ENCODE results near the gene PANX2. TPM values are rescaled to one million over a fixed set of nuclear protein-coding genes. Genes with fewer than 3 reads are reported as not detected.

PANX2 gene
- total RNA-seq, 6 experiments from 2014 or later = 3.9 to 12.3 (median 7.2) TPM

DNA sequence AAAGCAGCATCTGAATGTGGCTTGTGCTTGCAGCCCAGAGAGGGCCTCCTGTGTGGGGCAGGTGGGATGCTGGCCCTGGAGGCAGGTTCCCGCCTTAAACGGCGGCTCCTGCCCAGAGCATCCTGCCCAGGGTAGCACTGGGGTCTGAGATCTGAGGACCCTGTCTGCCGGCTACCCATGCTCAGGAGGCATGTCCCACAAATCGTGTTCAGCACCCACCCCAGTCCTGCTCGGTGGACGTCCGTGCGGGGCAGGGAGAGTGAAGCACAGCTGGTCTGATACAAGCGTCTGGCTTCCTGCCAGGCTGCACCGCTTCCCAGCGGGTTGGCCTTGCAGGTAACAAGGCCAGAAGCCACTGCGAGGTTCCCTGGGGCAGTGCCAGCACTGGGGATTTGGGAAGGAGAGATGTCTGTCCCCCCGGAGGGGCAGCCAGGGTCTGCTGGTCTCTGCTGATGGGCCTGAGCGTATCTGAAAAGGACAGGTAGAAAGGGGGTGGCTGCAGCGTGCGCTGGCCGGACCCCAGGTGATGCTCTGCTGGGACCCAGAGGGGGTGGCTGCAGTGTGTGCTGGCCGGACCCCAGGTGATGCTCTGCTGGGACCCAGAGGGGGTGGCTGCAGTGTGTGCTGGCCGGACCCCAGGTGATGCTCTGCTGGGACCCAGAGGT, 18.8 kb downstream of the PANX2 start:
- no peak for TF ChIP-seq POLR2A (IDR thresholded peaks at IDR 0.05)
- TF ChIP-seq, protein P1, sequence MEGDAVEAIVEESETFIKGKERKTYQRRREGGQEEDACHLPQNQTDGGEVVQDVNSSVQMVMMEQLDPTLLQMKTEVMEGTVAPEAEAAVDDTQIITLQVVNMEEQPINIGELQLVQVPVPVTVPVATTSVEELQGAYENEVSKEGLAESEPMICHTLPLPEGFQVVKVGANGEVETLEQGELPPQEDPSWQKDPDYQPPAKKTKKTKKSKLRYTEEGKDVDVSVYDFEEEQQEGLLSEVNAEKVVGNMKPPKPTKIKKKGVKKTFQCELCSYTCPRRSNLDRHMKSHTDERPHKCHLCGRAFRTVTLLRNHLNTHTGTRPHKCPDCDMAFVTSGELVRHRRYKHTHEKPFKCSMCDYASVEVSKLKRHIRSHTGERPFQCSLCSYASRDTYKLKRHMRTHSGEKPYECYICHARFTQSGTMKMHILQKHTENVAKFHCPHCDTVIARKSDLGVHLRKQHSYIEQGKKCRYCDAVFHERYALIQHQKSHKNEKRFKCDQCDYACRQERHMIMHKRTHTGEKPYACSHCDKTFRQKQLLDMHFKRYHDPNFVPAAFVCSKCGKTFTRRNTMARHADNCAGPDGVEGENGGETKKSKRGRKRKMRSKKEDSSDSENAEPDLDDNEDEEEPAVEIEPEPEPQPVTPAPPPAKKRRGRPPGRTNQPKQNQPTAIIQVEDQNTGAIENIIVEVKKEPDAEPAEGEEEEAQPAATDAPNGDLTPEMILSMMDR (IDR thresholded peaks at IDR 0.05) = no peak
- intact Hi-C loops (cut with DNase I) = no loop called here
- DNase-seq (peak in 1 of 3 donors; percentile 63), ATAC-seq (no peak)
- Histone ChIP-seq H3K27me3 (no peaks in the 10 kb centered on the region), H3K27ac (peak overlapping the region in 2 of 3 donors; percentile 59 to 77), H3K4me3 (no peak overlapping the region), H3K4me1 (peaks cover 0 to 40% (median 8%) of the 10 kb centered on the region in 4 donors), H3K9me3 (no peaks in the 10 kb centered on the region), H3K36me3 (no peaks in the 10 kb centered on the region)
- 18% methylated on average over 4 of the region's 20 CpGs for WGBS (ENCODE audit: insufficient coverage, low coverage, low lambda C conversion rate, missing lambda C conversion rate)

DNA sequence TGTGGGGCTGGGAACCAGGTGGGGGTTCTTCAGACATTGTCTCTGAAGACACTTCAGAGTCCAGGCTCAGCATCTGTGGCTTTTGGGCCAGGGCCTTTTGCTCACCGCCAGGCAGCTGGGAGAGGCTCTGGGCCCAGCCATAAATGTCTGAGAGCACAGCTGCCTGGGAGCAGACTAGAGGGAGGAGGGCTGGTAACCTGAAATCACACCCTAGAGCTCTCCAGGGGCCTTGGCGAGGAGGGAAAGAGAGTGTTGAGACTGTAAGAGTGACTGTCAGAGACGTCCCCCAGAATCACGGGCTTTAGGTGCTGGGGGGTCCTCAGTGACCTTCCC, 19.3 kb downstream of the PANX2 start:
- peaks cover 0 to 41% (median 9%) of the 10 kb centered on the region in 4 donors for H3K4me1 ChIP-seq

DNA sequence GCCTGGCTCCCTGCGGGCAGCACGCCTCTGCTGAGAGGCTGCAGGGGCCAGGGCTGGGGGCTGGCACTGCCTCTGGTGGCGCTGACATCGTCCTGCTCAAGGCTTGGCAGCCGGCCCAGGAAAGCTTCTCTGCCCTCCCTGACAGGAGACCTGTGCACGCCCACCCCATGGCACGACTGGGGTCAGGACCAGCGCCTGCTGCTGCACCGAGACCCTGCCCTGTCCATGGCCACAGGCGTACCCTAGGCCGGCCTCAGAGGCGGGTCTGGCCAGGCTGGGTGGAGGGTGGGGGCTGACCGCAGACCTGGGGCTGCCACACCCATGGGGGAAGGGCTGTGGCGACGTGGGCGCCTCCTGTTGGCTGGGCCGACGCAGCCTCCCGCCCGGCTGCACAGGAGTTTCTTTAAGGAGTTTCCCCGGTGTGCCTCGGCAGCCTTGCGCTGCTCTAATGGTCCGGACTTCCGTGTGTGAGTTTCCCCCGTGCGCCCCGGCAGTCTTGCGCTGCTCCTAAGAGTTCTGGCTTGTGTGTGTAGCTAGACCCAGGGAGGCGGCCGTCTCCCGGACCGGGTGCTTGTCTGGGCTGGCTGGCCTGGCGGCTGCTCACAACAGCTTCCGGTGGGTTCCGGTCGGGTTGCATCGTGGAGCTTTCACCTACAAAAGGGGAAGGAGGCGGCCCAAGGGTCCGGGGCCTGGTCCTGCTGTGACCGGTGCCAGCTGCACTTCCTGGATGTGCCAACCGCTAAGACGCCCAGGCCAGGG, 19.8 kb downstream of the PANX2 start:
- intact Hi-C loops (cut with DNase I) = no loop called here
- Histone ChIP-seq H3K27me3 (no peaks in the 10 kb centered on the region), H3K36me3 (no peaks in the 10 kb centered on the region), H3K9me3 (no peaks in the 10 kb centered on the region), H3K4me1 (peaks cover 0 to 43% (median 11%) of the 10 kb centered on the region in 4 donors), H3K27ac (peak overlapping the region; percentile 59 to 78 (median 77)), H3K4me3 (peak overlapping the region; percentile 27 to 56 (median 46))
- peak; percentile 46 to 64 (median 54) for ATAC-seq
- peak; percentile 80 to 89 (median 80) for DNase-seq
- peak; percentile 38 for TF ChIP-seq POLR2A (IDR thresholded peaks at IDR 0.05)
- TF ChIP-seq, protein P1 (IDR thresholded peaks at IDR 0.05) = peak; percentile 13 to 59 (median 40)
- 0% methylated on average over 5 of the region's 43 CpGs for WGBS (ENCODE audit: insufficient coverage, low coverage, low lambda C conversion rate, missing lambda C conversion rate)

More for the DNA sequence above, 19.3 kb downstream of the PANX2 start:
- H3K36me3 ChIP-seq = no peaks in the 10 kb centered on the region
- ATAC-seq = no peak
- TF ChIP-seq, protein P1 (IDR thresholded peaks at IDR 0.05) = no peak
- no peak for TF ChIP-seq POLR2A (IDR thresholded peaks at IDR 0.05)
- H3K27me3 ChIP-seq = no peaks in the 10 kb centered on the region
- H3K9me3 ChIP-seq = no peaks in the 10 kb centered on the region
- no CpG with 5 or more reads among the region's 4 CpGs for WGBS (ENCODE audit: insufficient coverage, low coverage, low lambda C conversion rate, missing lambda C conversion rate)
- intact Hi-C loops (cut with DNase I) = no loop called here
- H3K27ac ChIP-seq = peak overlapping the region; percentile 59 to 78 (median 77)
- peak overlapping the region; percentile 27 to 56 (median 46) for H3K4me3 ChIP-seq
- DNase-seq = no peak

DNA sequence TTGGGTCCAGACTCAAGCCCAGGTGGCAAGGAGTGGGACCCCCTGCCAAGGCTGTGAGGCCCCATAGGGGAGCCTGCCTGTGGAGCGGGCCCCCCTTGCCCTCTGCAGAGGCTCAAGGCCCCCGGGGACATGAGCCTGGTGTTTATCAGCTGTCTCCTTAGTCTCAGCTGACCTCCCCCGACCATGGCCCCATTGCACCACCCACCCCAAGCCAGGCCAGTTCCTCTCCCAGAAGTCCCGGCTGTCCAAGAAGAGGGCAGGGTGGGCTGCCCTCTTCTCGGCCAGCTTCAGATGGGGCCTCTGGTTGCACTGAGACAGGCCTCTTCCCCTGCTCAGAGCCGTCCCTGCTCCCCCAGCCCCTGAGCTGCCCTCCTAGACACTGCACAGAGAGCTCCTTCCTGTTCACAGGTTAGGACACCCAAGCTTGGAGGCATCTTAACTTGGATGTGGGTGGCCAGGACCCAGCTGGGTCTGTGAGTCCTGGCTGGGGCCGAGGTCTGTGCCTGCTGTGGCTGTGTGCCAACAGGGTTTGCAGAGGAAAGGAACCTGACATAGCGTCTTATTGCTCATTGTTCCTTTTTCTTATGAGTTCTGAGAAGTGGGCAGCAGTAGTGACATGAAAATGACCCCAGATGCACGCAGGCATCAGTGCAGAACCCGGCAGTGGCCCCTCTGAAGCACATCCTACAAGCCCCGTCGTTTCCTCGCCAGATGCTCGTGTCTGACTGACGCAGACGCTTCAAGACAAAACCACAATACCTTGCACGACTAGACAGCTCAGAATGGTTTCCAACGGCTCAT, 20.6 kb downstream of the PANX2 start:
- H3K9me3 ChIP-seq = no peaks in the 10 kb centered on the region
- H3K4me3 ChIP-seq = peak overlapping the region; percentile 27 to 56 (median 46)
- no peaks in the 10 kb centered on the region for H3K36me3 ChIP-seq
- 47% methylated on average over 11 of the region's 18 CpGs for WGBS (ENCODE audit: insufficient coverage, low coverage, low lambda C conversion rate, missing lambda C conversion rate)
- intact Hi-C loops (cut with DNase I) = no loop called here
- ATAC-seq (peak in 2 of 4 donors; percentile 2), DNase-seq (no peak)
- TF ChIP-seq POLR2A (IDR thresholded peaks at IDR 0.05) = no peak
- TF ChIP-seq, protein P1 (IDR thresholded peaks at IDR 0.05) = no peak
- no peaks in the 10 kb centered on the region for H3K27me3 ChIP-seq
- H3K4me1 ChIP-seq = peaks cover 0 to 43% (median 14%) of the 10 kb centered on the region in 4 donors
- peak overlapping the region; percentile 59 to 78 (median 77) for H3K27ac ChIP-seq
